GM06990 (cell line): Measurements from ENCODE around the gene ODR4.
"Not testable (repeated sequence)": the region's sequence is repeated elsewhere in the genome, so short reads cannot be mapped to it uniquely, and the experiment has no call there.

ENCODE experiments used
- DNase-seq: peaks from one replicate; pipeline ENCODE4 v3.0.0-alpha.2; 2011; ENCODE audit not compliant: insufficient read length; ENCODE audit errors: extremely low read depth
- H3K27me3 ChIP-seq: replicated peaks from 2 replicates; pipeline ENCODE4 v1.6.0; 2011; ENCODE audit warnings: low read length; ENCODE audit not compliant: control insufficient read depth, insufficient read depth
- H3K36me3 ChIP-seq: 2 replicates; pipeline ENCODE4 v1.5.1; 2011; ENCODE audit warnings: low read length; ENCODE audit not compliant: control insufficient read depth, insufficient read depth
- H3K4me3 ChIP-seq: replicated peaks from 2 replicates; pipeline ENCODE4 v1.5.1; 2011; ENCODE audit warnings: low read depth, mild to moderate bottlenecking, control low read depth, low read length
- CTCF ChIP-seq: IDR thresholded peaks from 2 replicates; pipeline ENCODE4 v1.5.1; 2011; ENCODE audit warnings: low read length, control low read depth, mild to moderate bottlenecking, inconsistent platforms; ENCODE audit not compliant: insufficient read depth, poor library complexity, severe bottlenecking

The ODR4 gene

GRCh38 chr1:186463926-186464325 lies 88.3 kb downstream of the ODR4 start:
- TF ChIP-seq CTCF, result no peak
- no peak for DNase-seq
- no peaks in the 10 kb centered on the region for H3K36me3 ChIP-seq
- no peaks in the 10 kb centered on the region for H3K27me3 ChIP-seq
- H3K4me3 ChIP-seq, result no peak overlapping the region

DNA sequence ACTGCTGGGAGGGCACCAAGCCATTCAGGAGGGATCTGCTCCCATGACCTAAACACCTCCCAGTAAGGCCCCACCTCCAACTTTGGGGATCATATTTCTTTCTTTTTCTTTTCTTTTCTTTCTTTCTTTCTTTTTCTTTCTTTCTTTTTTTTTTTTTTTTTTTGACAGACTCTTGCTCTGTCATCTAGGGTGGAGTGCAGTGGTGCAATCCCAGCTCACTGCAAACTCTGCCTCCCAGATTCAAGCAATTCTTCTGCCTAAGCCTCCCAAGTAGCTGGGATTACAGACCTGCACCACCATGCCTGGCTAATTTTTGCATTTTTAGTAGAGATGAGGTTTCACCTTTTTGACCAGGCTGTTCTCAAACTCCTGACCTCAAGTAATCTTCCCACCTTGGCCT lies 89.9 kb downstream of the ODR4 start:
- H3K27me3 ChIP-seq, DNase-seq, H3K36me3 ChIP-seq, H3K4me3 ChIP-seq: not testable (repeated sequence)

DNA sequence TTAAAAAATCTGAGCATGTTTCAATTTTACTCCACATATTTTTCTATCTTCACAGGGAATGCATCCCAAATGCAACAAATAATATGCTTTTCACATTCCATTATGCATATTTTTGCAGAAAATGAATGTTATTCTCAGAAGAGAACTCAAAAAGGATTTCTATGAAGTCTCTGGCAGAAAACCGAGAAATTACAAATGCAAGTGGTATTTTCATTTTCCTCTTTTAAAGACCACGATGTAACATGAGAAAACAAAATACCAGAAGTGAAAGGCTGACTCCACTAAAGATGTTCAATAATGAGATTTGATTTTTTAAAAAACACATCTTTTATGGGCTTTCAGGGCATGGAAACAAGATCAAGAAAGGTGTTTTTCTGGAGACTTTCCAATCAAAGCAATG lies 90.3 kb downstream of the ODR4 start:
- no peak for DNase-seq
- no peaks in the 10 kb centered on the region for H3K27me3 ChIP-seq
- H3K4me3 ChIP-seq, result no peak overlapping the region
- no peaks in the 10 kb centered on the region for H3K36me3 ChIP-seq
- no peak for TF ChIP-seq CTCF
